ENCODE measurements around the gene UGT3A2. TPM values are rescaled to one million over a fixed set of nuclear protein-coding genes. Genes with fewer than 3 reads are reported as not detected.
A peak's percentile ranks its signal among the peaks of the same experiment; 100 is the strongest.

Gene UGT3A2

GRCh38 chr5:35990520-35990919 lies 76.2 kb downstream of the UGT3A2 start:
- H2AK5ac ChIP-seq (ENCODE audit: low read depth, low read length), result no peak overlapping the region
- peaks cover 0 to 32% (median 0%) of the 10 kb centered on the region in 3 experiments for H3K27me3 ChIP-seq (ENCODE audit: control insufficient read depth in 3 of 3, insufficient read depth in 3 of 3, low read depth in 1 of 3, low read length in 3 of 3)
- no peak overlapping the region for H2BK120ac ChIP-seq (ENCODE audit: low read depth, low read length)
- no peak overlapping the region for H3K23ac ChIP-seq (ENCODE audit: low read depth, low read length, poor library complexity)
- no peak for DNase-seq (ENCODE audit: low spot score)
- no peaks in the 10 kb centered on the region for H3K36me3 ChIP-seq (replicated peaks in 1 of 2; ENCODE audit: control insufficient read depth in 2 of 2, insufficient read depth in 2 of 2, low read length in 2 of 2)
- no peak overlapping the region for H3K27ac ChIP-seq (replicated peaks; ENCODE audit: low read length)
- no peaks in the 10 kb centered on the region for H3K9me3 ChIP-seq (replicated peaks in 1 of 2; ENCODE audit: control insufficient read depth in 2 of 2, insufficient read depth in 1 of 2, low read depth in 1 of 2, low read length in 2 of 2)
- H2BK15ac ChIP-seq (ENCODE audit: low read length), result no peak overlapping the region
- no peaks in the 10 kb centered on the region for H3K79me1 ChIP-seq (ENCODE audit: low read depth, low read length)
- H3K4me3 ChIP-seq (ENCODE audit: low read length in 2 of 2), result peak overlapping the region in 1 of 2 donors; percentile 75
- no peak overlapping the region for H4K91ac ChIP-seq (ENCODE audit: low read depth, low read length, poor library complexity)
- H3K4me1 ChIP-seq (ENCODE audit: control insufficient read depth in 2 of 2, insufficient read depth in 1 of 2, low read depth in 1 of 2, low read length in 2 of 2), result peaks cover 0 to 9% of the 10 kb centered on the region in 2 donors
- no peak overlapping the region for H3K14ac ChIP-seq (ENCODE audit: low read length)
- H2BK5ac ChIP-seq (ENCODE audit: low read length), result no peak overlapping the region
- no CpG with 5 or more reads among the region's 12 CpGs for WGBS, 2 donors (ENCODE audit: extremely low coverage in 2 of 2, insufficient read length in 2 of 2, insufficient replicate concordance in 1 of 2)
- H3K9ac ChIP-seq (ENCODE audit: low read depth, low read length, poor library complexity), result no peak overlapping the region
- H4K8ac ChIP-seq (ENCODE audit: low read depth, low read length), result no peak overlapping the region
- H2AFZ ChIP-seq (ENCODE audit: low read length), result peak overlapping the region; percentile 49
- peak overlapping the region; percentile 59 for H3K4me2 ChIP-seq (ENCODE audit: insufficient read depth, low read length, poor library complexity, severe bottlenecking)
- H3K18ac ChIP-seq (ENCODE audit: low read length), result peak overlapping the region; percentile 38
- H3K4ac ChIP-seq (ENCODE audit: low read length), result no peak overlapping the region
- H2BK12ac ChIP-seq (ENCODE audit: low read length), result no peak overlapping the region

DNA sequence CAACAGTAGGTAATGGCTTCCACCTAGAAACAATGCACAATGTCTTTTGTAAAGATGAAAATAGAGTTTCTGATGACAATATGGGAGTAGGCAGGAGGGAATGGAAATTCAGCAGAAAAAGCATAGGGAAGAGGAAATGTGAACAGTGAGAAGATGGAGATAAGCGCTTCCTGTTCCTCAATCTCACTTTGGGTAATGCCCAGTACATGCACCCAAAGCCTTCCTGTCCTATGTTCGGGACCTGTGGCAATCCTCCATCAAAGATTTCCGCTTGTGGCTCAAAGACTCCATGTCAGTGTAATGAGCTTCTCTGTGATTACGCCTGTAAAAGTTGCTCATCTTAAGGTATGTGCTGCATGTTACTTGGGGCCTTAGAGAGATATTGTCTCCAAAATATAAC lies 78.2 kb downstream of the UGT3A2 start:
- Histone ChIP-seq H3K4me1 (ENCODE audit: control insufficient read depth in 2 of 2, insufficient read depth in 1 of 2, low read depth in 1 of 2, low read length in 2 of 2) (peaks cover 0 to 9% of the 10 kb centered on the region in 2 donors), H2BK120ac (ENCODE audit: low read depth, low read length) (no peak overlapping the region), H3K14ac (ENCODE audit: low read length) (no peak overlapping the region), H2BK15ac (ENCODE audit: low read length) (no peak overlapping the region), H3K4me2 (ENCODE audit: insufficient read depth, low read length, poor library complexity, severe bottlenecking) (no peak overlapping the region), H3K9me3 (replicated peaks in 1 of 2; ENCODE audit: control insufficient read depth in 2 of 2, insufficient read depth in 1 of 2, low read depth in 1 of 2, low read length in 2 of 2) (no peaks in the 10 kb centered on the region), H2BK5ac (ENCODE audit: low read length) (no peak overlapping the region), H3K36me3 (replicated peaks in 1 of 2; ENCODE audit: control insufficient read depth in 2 of 2, insufficient read depth in 2 of 2, low read length in 2 of 2) (no peaks in the 10 kb centered on the region), H3K9ac (ENCODE audit: low read depth, low read length, poor library complexity) (no peak overlapping the region), H2AFZ (ENCODE audit: low read length) (no peak overlapping the region), H4K91ac (ENCODE audit: low read depth, low read length, poor library complexity) (no peak overlapping the region), H2AK5ac (ENCODE audit: low read depth, low read length) (no peak overlapping the region), H2BK12ac (ENCODE audit: low read length) (no peak overlapping the region), H3K27me3 (ENCODE audit: control insufficient read depth in 3 of 3, insufficient read depth in 3 of 3, low read depth in 1 of 3, low read length in 3 of 3) (peaks cover 0 to 32% (median 0%) of the 10 kb centered on the region in 3 experiments), H3K4ac (ENCODE audit: low read length) (no peak overlapping the region), H3K4me3 (ENCODE audit: low read length in 2 of 2) (no peak overlapping the region), H3K18ac (ENCODE audit: low read length) (no peak overlapping the region), H4K8ac (ENCODE audit: low read depth, low read length) (no peak overlapping the region), H3K79me1 (ENCODE audit: low read depth, low read length) (no peaks in the 10 kb centered on the region), H3K23ac (ENCODE audit: low read depth, low read length, poor library complexity) (no peak overlapping the region), H3K27ac (replicated peaks; ENCODE audit: low read length) (no peak overlapping the region)
- DNase-seq (ENCODE audit: low spot score), result no peak
- no CpG with 5 or more reads among the region's 4 CpGs for WGBS, 2 donors (ENCODE audit: extremely low coverage in 2 of 2, insufficient read length in 2 of 2, insufficient replicate concordance in 1 of 2)

GRCh38 chr5:35987776-35988175 lies 78.9 kb downstream of the UGT3A2 start:
- no peak overlapping the region for H3K18ac ChIP-seq (ENCODE audit: low read length)
- H3K9ac ChIP-seq (ENCODE audit: low read depth, low read length, poor library complexity), result no peak overlapping the region
- no peak for DNase-seq (ENCODE audit: low spot score)
- no peak overlapping the region for H2BK120ac ChIP-seq (ENCODE audit: low read depth, low read length)
- no peak overlapping the region for H2BK12ac ChIP-seq (ENCODE audit: low read length)
- H2AFZ ChIP-seq (ENCODE audit: low read length), result no peak overlapping the region
- H3K4me3 ChIP-seq (ENCODE audit: low read length in 2 of 2), result no peak overlapping the region
- no peak overlapping the region for H3K23ac ChIP-seq (ENCODE audit: low read depth, low read length, poor library complexity)
- no peak overlapping the region for H4K8ac ChIP-seq (ENCODE audit: low read depth, low read length)
- H3K9me3 ChIP-seq (replicated peaks in 1 of 2; ENCODE audit: control insufficient read depth in 2 of 2, insufficient read depth in 1 of 2, low read depth in 1 of 2, low read length in 2 of 2), result peaks cover 0 to under 1% of the 10 kb centered on the region in 2 donors
- H3K79me1 ChIP-seq (ENCODE audit: low read depth, low read length), result no peaks in the 10 kb centered on the region
- no peak overlapping the region for H2BK15ac ChIP-seq (ENCODE audit: low read length)
- no peak overlapping the region for H3K14ac ChIP-seq (ENCODE audit: low read length)
- H2AK5ac ChIP-seq (ENCODE audit: low read depth, low read length), result no peak overlapping the region
- H3K4ac ChIP-seq (ENCODE audit: low read length), result no peak overlapping the region
- no peak overlapping the region for H3K4me2 ChIP-seq (ENCODE audit: insufficient read depth, low read length, poor library complexity, severe bottlenecking)
- H3K27ac ChIP-seq (replicated peaks; ENCODE audit: low read length), result no peak overlapping the region
- no peak overlapping the region for H4K91ac ChIP-seq (ENCODE audit: low read depth, low read length, poor library complexity)
- H3K36me3 ChIP-seq (replicated peaks in 1 of 2; ENCODE audit: control insufficient read depth in 2 of 2, insufficient read depth in 2 of 2, low read length in 2 of 2), result no peaks in the 10 kb centered on the region
- H3K4me1 ChIP-seq (ENCODE audit: control insufficient read depth in 2 of 2, insufficient read depth in 1 of 2, low read depth in 1 of 2, low read length in 2 of 2), result peaks cover 0 to 9% of the 10 kb centered on the region in 2 donors
- WGBS, 2 donors (ENCODE audit: extremely low coverage in 2 of 2, insufficient read length in 2 of 2, insufficient replicate concordance in 1 of 2), result no CpG with 5 or more reads among the region's 3 CpGs
- H2BK5ac ChIP-seq (ENCODE audit: low read length), result no peak overlapping the region
- peaks cover 0 to 32% (median 0%) of the 10 kb centered on the region in 3 experiments for H3K27me3 ChIP-seq (ENCODE audit: control insufficient read depth in 3 of 3, insufficient read depth in 3 of 3, low read depth in 1 of 3, low read length in 3 of 3)

Small RNA genes lying within 50 kb of the gene (small RNA-seq; reads per million reads assigned to genes)
- not detected for gene AC016612.1 (ENCODE audit: insufficient read depth)

Data from neuronal stem cell (in vitro differentiated cells).